ENCODE data around the gene MICAL3.

DNA sequence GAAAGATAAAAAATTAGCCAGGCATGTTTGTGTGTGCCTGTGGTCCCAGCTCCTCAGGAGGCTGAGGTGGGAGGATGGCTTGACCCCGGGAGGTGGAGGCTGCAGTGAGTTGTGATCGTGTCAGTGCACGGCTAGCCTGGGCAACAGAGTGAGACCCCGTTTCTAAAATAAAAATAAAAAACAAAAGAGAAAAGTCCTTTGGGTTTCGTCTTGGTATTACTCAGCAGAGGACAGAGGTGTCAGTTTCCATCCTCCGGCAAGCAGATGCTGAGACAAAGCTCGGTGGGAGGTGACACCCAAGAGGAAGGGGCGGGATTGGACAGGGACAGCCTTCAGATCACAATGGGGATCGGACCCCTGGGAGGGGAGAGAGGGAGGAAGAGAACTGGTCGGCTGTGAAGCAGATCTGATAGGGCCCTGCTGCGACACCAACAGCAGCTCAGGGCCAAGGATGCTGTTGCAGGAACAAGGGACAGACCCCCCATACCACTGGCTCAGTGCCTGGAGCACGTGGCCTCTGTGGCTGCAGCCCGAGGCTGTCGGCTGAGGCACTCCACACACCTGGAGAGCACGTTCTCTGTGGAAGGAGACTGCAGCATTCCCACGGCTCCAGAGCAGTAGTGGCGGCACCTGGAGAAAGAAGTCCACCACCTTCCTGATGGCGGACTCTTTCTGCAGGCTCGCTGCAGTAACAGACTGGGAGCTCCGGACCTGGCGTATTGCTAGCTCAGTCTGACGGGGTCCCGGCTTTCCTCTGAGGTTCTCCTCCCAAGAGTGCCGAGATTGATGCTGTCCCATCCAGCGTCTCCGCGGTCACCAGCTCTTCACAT lies 244.9 kb downstream of the MICAL3 start:
- no peak for TF ChIP-seq POLR2A (IDR thresholded peaks at IDR 0.05)
- TF ChIP-seq CTCF (IDR thresholded peaks at IDR 0.05) = no peak
- TF ChIP-seq POLR2AphosphoS5 (IDR thresholded peaks at IDR 0.05) = no peak
- no peak for TF ChIP-seq EP300 (IDR thresholded peaks at IDR 0.05)

All from suprapubic skin (tissue), 4 donors.